GM23338 (cell line): ENCODE data around the gene RUNX1. TPM values are rescaled to one million over a fixed set of nuclear protein-coding genes. Genes with fewer than 3 reads are reported as not detected.

ENCODE experiments used
- ATAC-seq: fragments of 200-7000 bp; cut with Tn5 transposase; 3 replicates; pipeline ENCODE4 v1.9.1; 2020
- DNase-seq: peaks from one replicate; pipeline ENCODE4 v3.0.0-alpha.2; 2015; ENCODE audit warnings: low spot score
- H2AFZ ChIP-seq: fragments of 200-600 bp; sonication (generic); 2 replicates; pipeline ENCODE4 v1.8.0; 2016; ENCODE audit warnings: antibody characterized with exemption, mild to moderate bottlenecking, moderate library complexity
- H3F3A ChIP-seq: fragments of 200-600 bp; sonication (generic); replicated peaks from 2 replicates; pipeline ENCODE4 v1.8.0; 2017; ENCODE audit warnings: antibody characterized with exemption, mixed run types, low read depth
- H3K27ac ChIP-seq: fragments of 200-600 bp; sonication (generic); 2 replicates; pipeline ENCODE4 v1.6.1; 2016; ENCODE audit warnings: low read depth
- H3K27me3 ChIP-seq: fragments of 200-600 bp; sonication (generic); 2 replicates; pipeline ENCODE4 v1.8.0; 2016; ENCODE audit warnings: mild to moderate bottlenecking, mixed run types, moderate library complexity; ENCODE audit not compliant: insufficient read depth
- H3K36me3 ChIP-seq: fragments of 200-600 bp; sonication (generic); 2 replicates; pipeline ENCODE4 v1.8.0; 2016; ENCODE audit warnings: mild to moderate bottlenecking; ENCODE audit not compliant: insufficient read depth
- H3K4me1 ChIP-seq: fragments of 200-600 bp; sonication (generic); 2 replicates; pipeline ENCODE4 v1.8.0; 2016; ENCODE audit warnings: mild to moderate bottlenecking, moderate library complexity; ENCODE audit not compliant: insufficient read depth
- H3K4me2 ChIP-seq: fragments of 200-600 bp; sonication (generic); 2 replicates; pipeline ENCODE4 v1.7.1; 2017; ENCODE audit warnings: mixed run types
- H3K4me3 ChIP-seq: fragments of 200-600 bp; sonication (generic); 2 replicates; pipeline ENCODE4 v1.6.1; 2016; ENCODE audit warnings: mixed run types
- H3K79me2 ChIP-seq: fragments of 200-600 bp; sonication (generic); replicated peaks from 2 replicates; pipeline ENCODE4 v1.8.0; 2017; ENCODE audit warnings: mild to moderate bottlenecking; ENCODE audit not compliant: insufficient read depth
- H3K9me2 ChIP-seq: fragments of 200-600 bp; sonication (generic); 2 replicates; pipeline ENCODE4 v1.8.0; 2017; ENCODE audit not compliant: insufficient read depth
- H4K20me1 ChIP-seq: fragments of 200-600 bp; sonication (generic); replicated peaks from 2 replicates; pipeline ENCODE4 v1.8.0; 2017; ENCODE audit warnings: mild to moderate bottlenecking; ENCODE audit not compliant: insufficient read depth
- H3K27ac Mint-ChIP-seq: 2 replicates; pipeline ENCODE4 v1.8.0; 2020; ENCODE audit warnings: inconsistent platforms, mild to moderate bottlenecking, moderate library complexity, mixed read lengths
- H3K27me3 Mint-ChIP-seq: 3 replicates; pipeline ENCODE4 v1.8.0; 2022; ENCODE audit warnings: low read depth, mild to moderate bottlenecking, moderate library complexity, mixed read lengths, inconsistent platforms; ENCODE audit not compliant: insufficient read depth, poor library complexity
- H3K36me3 Mint-ChIP-seq: 3 replicates; pipeline ENCODE4 v1.8.0; 2021; ENCODE audit warnings: low read depth, mild to moderate bottlenecking, inconsistent platforms, moderate library complexity, mixed read lengths
- H3K4me1 Mint-ChIP-seq: 3 replicates; pipeline ENCODE4 v1.8.0; 2020; ENCODE audit warnings: mild to moderate bottlenecking, inconsistent platforms, mixed read lengths
- H3K4me3 Mint-ChIP-seq: 3 replicates; pipeline ENCODE4 v1.8.0; 2021; ENCODE audit warnings: moderate library complexity, mild to moderate bottlenecking, inconsistent platforms, mixed read lengths
- H3K9me3 Mint-ChIP-seq: 3 replicates; pipeline ENCODE4 v1.8.0; 2020; ENCODE audit warnings: moderate library complexity, mild to moderate bottlenecking, inconsistent platforms, mixed read lengths
- CREB1 ChIP-seq: fragments of 250-450 bp; sonication (Bioruptor Pico); IDR thresholded peaks from 2 replicates; pipeline ENCODE4 v1.5.0; 2020; ENCODE audit warnings: low read depth, mild to moderate bottlenecking, moderate library complexity
- EZH2phosphoT487 ChIP-seq: fragments of 200-600 bp; sonication (generic); IDR thresholded peaks from one replicate; pipeline ENCODE4 v1.8.1; 2018; ENCODE audit warnings: antibody characterized with exemption; ENCODE audit not compliant: unreplicated experiment
- NANOG ChIP-seq: IDR thresholded peaks from 2 replicates; pipeline ENCODE4 v1.6.1; 2016; ENCODE audit warnings: antibody characterized with exemption, borderline replicate concordance
- ZNF114 ChIP-seq: fragments of 250-450 bp; sonication (Bioruptor Pico); IDR thresholded peaks from 2 replicates; pipeline ENCODE4 v1.5.0; 2020; ENCODE audit warnings: mild to moderate bottlenecking, moderate library complexity
- polyA plus RNA-seq: library from polyadenylated mRNA; unstranded; fragments of >200 nt; fragmentation: Nextera tagmentation; extraction: Ambion mirVana; gene quantifications from 2 replicates; pipeline ENCODE4 v1.2.1, GENCODE V29; 2016
- total RNA-seq: library from RNA; depleted of rRNA; stranded (reverse); fragments of >200 nt; shearing (Covaris generic); gene quantifications from 2 replicates; pipeline ENCODE4 v1.2.3, GENCODE V29; 2014
- TF ChIP-seq, protein P1 (sequence below): fragments of 250-450 bp; sonication (Bioruptor Pico); IDR thresholded peaks from 2 replicates; pipeline ENCODE4 v1.5.0; 2020; ENCODE audit warnings: mild to moderate bottlenecking, moderate library complexity
- TF ChIP-seq, protein P2 (sequence below): IDR thresholded peaks from one replicate; pipeline ENCODE4 v1.6.1; 2018; ENCODE audit warnings: antibody characterized with exemption; ENCODE audit not compliant: unreplicated experiment

RUNX1 gene
- total and polyA plus RNA-seq, 2 experiments from 2014 or later: 0.29 to 1.1 TPM

DNA sequence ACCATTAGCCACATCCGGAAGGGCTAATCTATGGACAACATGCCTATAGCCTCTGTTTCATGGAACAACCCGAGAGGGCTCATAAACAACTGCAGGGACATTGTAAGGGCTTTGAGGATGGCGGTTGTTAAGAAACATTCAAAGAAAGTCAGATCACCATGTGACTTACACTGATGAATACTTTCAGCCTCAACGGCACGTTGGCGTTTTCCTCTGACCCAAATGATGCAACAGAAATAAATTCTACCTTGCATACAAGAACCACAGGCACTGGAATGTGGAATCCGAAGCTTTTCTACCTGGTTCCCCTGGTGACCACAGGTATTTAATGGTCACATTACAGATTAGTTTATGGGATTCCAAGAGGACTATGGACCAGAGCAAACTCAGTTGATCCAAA is 273.3 kb downstream of the RUNX1 start (continued):
- TF ChIP-seq, protein P1, sequence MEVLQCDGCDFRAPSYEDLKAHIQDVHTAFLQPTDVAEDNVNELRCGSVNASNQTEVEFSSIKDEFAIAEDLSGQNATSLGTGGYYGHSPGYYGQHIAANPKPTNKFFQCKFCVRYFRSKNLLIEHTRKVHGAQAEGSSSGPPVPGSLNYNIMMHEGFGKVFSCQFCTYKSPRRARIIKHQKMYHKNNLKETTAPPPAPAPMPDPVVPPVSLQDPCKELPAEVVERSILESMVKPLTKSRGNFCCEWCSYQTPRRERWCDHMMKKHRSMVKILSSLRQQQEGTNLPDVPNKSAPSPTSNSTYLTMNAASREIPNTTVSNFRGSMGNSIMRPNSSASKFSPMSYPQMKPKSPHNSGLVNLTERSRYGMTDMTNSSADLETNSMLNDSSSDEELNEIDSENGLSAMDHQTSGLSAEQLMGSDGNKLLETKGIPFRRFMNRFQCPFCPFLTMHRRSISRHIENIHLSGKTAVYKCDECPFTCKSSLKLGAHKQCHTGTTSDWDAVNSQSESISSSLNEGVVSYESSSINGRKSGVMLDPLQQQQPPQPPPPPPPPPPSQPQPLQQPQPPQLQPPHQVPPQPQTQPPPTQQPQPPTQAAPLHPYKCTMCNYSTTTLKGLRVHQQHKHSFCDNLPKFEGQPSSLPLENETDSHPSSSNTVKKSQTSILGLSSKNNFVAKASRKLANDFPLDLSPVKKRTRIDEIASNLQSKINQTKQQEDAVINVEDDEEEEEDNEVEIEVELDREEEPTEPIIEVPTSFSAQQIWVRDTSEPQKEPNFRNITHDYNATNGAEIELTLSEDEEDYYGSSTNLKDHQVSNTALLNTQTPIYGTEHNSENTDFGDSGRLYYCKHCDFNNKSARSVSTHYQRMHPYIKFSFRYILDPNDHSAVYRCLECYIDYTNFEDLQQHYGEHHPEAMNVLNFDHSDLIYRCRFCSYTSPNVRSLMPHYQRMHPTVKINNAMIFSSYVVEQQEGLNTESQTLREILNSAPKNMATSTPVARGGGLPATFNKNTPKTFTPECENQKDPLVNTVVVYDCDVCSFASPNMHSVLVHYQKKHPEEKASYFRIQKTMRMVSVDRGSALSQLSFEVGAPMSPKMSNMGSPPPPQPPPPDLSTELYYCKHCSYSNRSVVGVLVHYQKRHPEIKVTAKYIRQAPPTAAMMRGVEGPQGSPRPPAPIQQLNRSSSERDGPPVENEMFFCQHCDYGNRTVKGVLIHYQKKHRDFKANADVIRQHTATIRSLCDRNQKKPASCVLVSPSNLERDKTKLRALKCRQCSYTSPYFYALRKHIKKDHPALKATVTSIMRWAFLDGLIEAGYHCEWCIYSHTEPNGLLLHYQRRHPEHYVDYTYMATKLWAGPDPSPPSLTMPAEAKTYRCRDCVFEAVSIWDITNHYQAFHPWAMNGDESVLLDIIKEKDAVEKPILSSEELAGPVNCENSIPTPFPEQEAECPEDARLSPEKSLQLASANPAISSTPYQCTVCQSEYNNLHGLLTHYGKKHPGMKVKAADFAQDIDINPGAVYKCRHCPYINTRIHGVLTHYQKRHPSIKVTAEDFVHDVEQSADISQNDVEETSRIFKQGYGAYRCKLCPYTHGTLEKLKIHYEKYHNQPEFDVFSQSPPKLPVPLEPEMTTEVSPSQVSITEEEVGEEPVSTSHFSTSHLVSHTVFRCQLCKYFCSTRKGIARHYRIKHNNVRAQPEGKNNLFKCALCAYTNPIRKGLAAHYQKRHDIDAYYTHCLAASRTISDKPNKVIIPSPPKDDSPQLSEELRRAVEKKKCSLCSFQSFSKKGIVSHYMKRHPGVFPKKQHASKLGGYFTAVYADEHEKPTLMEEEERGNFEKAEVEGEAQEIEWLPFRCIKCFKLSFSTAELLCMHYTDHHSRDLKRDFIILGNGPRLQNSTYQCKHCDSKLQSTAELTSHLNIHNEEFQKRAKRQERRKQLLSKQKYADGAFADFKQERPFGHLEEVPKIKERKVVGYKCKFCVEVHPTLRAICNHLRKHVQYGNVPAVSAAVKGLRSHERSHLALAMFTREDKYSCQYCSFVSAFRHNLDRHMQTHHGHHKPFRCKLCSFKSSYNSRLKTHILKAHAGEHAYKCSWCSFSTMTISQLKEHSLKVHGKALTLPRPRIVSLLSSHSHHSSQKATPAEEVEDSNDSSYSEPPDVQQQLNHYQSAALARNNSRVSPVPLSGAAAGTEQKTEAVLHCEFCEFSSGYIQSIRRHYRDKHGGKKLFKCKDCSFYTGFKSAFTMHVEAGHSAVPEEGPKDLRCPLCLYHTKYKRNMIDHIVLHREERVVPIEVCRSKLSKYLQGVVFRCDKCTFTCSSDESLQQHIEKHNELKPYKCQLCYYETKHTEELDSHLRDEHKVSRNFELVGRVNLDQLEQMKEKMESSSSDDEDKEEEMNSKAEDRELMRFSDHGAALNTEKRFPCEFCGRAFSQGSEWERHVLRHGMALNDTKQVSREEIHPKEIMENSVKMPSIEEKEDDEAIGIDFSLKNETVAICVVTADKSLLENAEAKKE (CRISPR knock-in tag): no peak
- TF ChIP-seq, protein P2, sequence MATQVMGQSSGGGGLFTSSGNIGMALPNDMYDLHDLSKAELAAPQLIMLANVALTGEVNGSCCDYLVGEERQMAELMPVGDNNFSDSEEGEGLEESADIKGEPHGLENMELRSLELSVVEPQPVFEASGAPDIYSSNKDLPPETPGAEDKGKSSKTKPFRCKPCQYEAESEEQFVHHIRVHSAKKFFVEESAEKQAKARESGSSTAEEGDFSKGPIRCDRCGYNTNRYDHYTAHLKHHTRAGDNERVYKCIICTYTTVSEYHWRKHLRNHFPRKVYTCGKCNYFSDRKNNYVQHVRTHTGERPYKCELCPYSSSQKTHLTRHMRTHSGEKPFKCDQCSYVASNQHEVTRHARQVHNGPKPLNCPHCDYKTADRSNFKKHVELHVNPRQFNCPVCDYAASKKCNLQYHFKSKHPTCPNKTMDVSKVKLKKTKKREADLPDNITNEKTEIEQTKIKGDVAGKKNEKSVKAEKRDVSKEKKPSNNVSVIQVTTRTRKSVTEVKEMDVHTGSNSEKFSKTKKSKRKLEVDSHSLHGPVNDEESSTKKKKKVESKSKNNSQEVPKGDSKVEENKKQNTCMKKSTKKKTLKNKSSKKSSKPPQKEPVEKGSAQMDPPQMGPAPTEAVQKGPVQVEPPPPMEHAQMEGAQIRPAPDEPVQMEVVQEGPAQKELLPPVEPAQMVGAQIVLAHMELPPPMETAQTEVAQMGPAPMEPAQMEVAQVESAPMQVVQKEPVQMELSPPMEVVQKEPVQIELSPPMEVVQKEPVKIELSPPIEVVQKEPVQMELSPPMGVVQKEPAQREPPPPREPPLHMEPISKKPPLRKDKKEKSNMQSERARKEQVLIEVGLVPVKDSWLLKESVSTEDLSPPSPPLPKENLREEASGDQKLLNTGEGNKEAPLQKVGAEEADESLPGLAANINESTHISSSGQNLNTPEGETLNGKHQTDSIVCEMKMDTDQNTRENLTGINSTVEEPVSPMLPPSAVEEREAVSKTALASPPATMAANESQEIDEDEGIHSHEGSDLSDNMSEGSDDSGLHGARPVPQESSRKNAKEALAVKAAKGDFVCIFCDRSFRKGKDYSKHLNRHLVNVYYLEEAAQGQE: no peak
- TF ChIP-seq CREB1 (CRISPR knock-in tag) (no peak), NANOG (no peak), EZH2phosphoT487 (no peak)

DNA sequence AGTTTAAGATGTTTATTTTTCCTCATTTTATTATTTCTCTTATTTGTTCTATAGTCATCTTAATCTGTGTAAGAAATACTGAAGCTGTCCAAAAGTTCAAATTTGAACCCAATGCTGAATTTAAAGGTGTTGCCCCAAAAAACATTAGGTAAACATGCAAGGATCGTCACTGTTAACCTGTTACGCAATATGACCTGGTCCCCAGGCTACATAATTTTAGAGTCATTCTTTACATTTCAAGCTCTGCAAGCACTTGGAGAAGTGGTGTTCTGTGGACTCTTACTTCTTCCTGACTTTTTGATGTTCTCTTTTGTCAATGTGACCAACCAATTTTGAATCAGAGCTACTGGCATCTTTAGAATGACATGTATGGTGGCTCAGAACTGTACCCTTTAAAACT is 274.4 kb downstream of the RUNX1 start:
- H3K79me2 ChIP-seq: no peaks in the 10 kb centered on the region
- no peak for DNase-seq
- H4K20me1 ChIP-seq: no peaks in the 10 kb centered on the region
- H2AFZ ChIP-seq: no peak overlapping the region
- H3F3A ChIP-seq: no peaks in the 10 kb centered on the region
- Mint-ChIP-seq H3K9me3 (no peaks in the 10 kb centered on the region), H3K36me3 (no peaks in the 10 kb centered on the region), H3K4me3 (no peak overlapping the region), H3K4me1 (no peaks in the 10 kb centered on the region), H3K27ac (no peak overlapping the region), H3K27me3 (peaks cover 2% of the 10 kb centered on the region)
- no peak for ATAC-seq
- H3K4me2 ChIP-seq: no peak overlapping the region
- no peak overlapping the region for H3K4me3 ChIP-seq
- H3K9me2 ChIP-seq: no peaks in the 10 kb centered on the region; the same call in none of the 2 replicates
- H3K4me1 ChIP-seq: no peaks in the 10 kb centered on the region
- no peaks in the 10 kb centered on the region for H3K27me3 ChIP-seq
- no peak overlapping the region for H3K27ac ChIP-seq
- H3K36me3 ChIP-seq: no peaks in the 10 kb centered on the region
- TF ChIP-seq ZNF114 (CRISPR knock-in tag): no peak
- TF ChIP-seq, protein P1 (CRISPR knock-in tag): no peak
